Nephron progenitor cell (in vitro differentiated cells): ENCODE results near the gene DHX30.
A peak's percentile ranks its signal among the peaks of the same experiment; 100 is the strongest.

Experiments
- DNase-seq: peaks from one replicate; pipeline ENCODE4 v3.0.0; 2021
- H3K27ac Mint-ChIP-seq: 2 replicates; pipeline ENCODE4 v1.8.0; 2021; ENCODE audit warnings: mild to moderate bottlenecking, moderate library complexity, mixed read lengths
- H3K27me3 Mint-ChIP-seq: 2 replicates; pipeline ENCODE4 v1.8.0; 2021; ENCODE audit warnings: mild to moderate bottlenecking, low read depth, mixed read lengths; ENCODE audit not compliant: poor library complexity
- H3K36me3 Mint-ChIP-seq: 2 replicates; pipeline ENCODE4 v1.8.0; 2021; ENCODE audit warnings: low read depth, mixed read lengths
- H3K4me1 Mint-ChIP-seq: 2 replicates; pipeline ENCODE4 v1.8.0; 2021; ENCODE audit warnings: mixed read lengths
- H3K4me3 Mint-ChIP-seq: 2 replicates; pipeline ENCODE4 v1.8.0; 2021; ENCODE audit warnings: mild to moderate bottlenecking, moderate library complexity, mixed read lengths
- H3K9me3 Mint-ChIP-seq: 2 replicates; pipeline ENCODE4 v1.8.0; 2021; ENCODE audit warnings: mild to moderate bottlenecking, moderate library complexity, mixed read lengths
- CTCF ChIP-seq: fragments of 200-600 bp; sonication (generic); IDR thresholded peaks from 2 replicates; pipeline ENCODE4 v1.5.0; 2021; ENCODE audit warnings: antibody characterized with exemption

Gene DHX30

GRCh38 chr3:47895241-47895640 is 92.3 kb downstream of the DHX30 start:
- no peak overlapping the region for H3K4me3 Mint-ChIP-seq

GRCh38 chr3:47896736-47897135 is 93.8 kb downstream of the DHX30 start:
- Mint-ChIP-seq H3K36me3 (peaks cover 41% of the 10 kb centered on the region), H3K9me3 (no peaks in the 10 kb centered on the region), H3K4me1 (peaks cover 25% of the 10 kb centered on the region), H3K27ac (no peak overlapping the region), H3K4me3 (no peak overlapping the region), H3K27me3 (no peaks in the 10 kb centered on the region)
- no peak for DNase-seq
- no peak for TF ChIP-seq CTCF

More at GRCh38 chr3:47895241-47895640, 92.3 kb downstream of the DHX30 start:
- no peaks in the 10 kb centered on the region for H3K9me3 Mint-ChIP-seq
- H3K4me1 Mint-ChIP-seq = peaks cover 40% of the 10 kb centered on the region
- no peak for TF ChIP-seq CTCF
- no peak for DNase-seq
- H3K36me3 Mint-ChIP-seq = peaks cover 31% of the 10 kb centered on the region
- H3K27ac Mint-ChIP-seq = no peak overlapping the region
- no peaks in the 10 kb centered on the region for H3K27me3 Mint-ChIP-seq

GRCh38 chr3:47897954-47898353 is 95.0 kb downstream of the DHX30 start:
- no peak for TF ChIP-seq CTCF
- Mint-ChIP-seq H3K27ac (no peak overlapping the region), H3K9me3 (no peaks in the 10 kb centered on the region), H3K4me3 (no peak overlapping the region), H3K36me3 (peaks cover 50% of the 10 kb centered on the region), H3K27me3 (no peaks in the 10 kb centered on the region), H3K4me1 (peaks cover 13% of the 10 kb centered on the region)
- DNase-seq = no peak

- Mint-ChIP-seq H3K4me1 (no peaks in the 10 kb centered on the region), H3K36me3 (peaks cover 57% of the 10 kb centered on the region), H3K4me3 (no peak overlapping the region), H3K27me3 (no peaks in the 10 kb centered on the region), H3K27ac (peak overlapping the region; percentile 13), H3K9me3 (no peaks in the 10 kb centered on the region)
- TF ChIP-seq CTCF = no peak
- DNase-seq = no peak
Measured at GRCh38 chr3:47899495-47900108, 96.7 kb downstream of the DHX30 start.
